Neural progenitor cell (in vitro differentiated cells): Measurements from ENCODE around the gene CCSER2.

Source experiments
- CTCF ChIP-seq: fragments of 200-600 bp; sonication (generic); IDR thresholded peaks from 2 replicates; pipeline ENCODE4 v1.5.1; 2017; ENCODE audit warnings: antibody characterized with exemption, mild to moderate bottlenecking
- EZH2phosphoT487 ChIP-seq: fragments of 200-600 bp; sonication (generic); IDR thresholded peaks from 2 replicates; pipeline ENCODE4 v1.6.1; 2017; ENCODE audit warnings: antibody characterized with exemption

GRCh38 chr10:84308021-84308420 lies 20.4 kb upstream of the CCSER2 start:
- TF ChIP-seq CTCF (no peak), EZH2phosphoT487 (no peak)
